GM18951 (cell line): ENCODE measurements around the gene SLC1A3.

ENCODE experiments used
- POLR2A ChIP-seq: IDR thresholded peaks from 4 replicates; pipeline ENCODE4 v1.6.1; 2011; ENCODE audit warnings: mild to moderate bottlenecking; ENCODE audit not compliant: insufficient read length, insufficient read depth; ENCODE audit errors: extremely low read depth
- in situ Hi-C: fragments of 300-500 bp; cut with MboI; formaldehyde crosslinking; loops from one replicate; pipeline ENCODE4 v1.12.0; 2022; ENCODE audit warnings: low sequenced_read_pairs, mixed read lengths, inconsistent platforms; ENCODE audit not compliant: unreplicated experiment

The SLC1A3 gene

GRCh38 chr5:36607838-36608783 is 1.7 kb downstream of the SLC1A3 start:
- in situ Hi-C loops: no loop called here
- no peak for TF ChIP-seq POLR2A

GRCh38 chr5:36610621-36611020 is 4.2 kb downstream of the SLC1A3 start:
- no peak for TF ChIP-seq POLR2A
- in situ Hi-C loops: no loop called here

DNA sequence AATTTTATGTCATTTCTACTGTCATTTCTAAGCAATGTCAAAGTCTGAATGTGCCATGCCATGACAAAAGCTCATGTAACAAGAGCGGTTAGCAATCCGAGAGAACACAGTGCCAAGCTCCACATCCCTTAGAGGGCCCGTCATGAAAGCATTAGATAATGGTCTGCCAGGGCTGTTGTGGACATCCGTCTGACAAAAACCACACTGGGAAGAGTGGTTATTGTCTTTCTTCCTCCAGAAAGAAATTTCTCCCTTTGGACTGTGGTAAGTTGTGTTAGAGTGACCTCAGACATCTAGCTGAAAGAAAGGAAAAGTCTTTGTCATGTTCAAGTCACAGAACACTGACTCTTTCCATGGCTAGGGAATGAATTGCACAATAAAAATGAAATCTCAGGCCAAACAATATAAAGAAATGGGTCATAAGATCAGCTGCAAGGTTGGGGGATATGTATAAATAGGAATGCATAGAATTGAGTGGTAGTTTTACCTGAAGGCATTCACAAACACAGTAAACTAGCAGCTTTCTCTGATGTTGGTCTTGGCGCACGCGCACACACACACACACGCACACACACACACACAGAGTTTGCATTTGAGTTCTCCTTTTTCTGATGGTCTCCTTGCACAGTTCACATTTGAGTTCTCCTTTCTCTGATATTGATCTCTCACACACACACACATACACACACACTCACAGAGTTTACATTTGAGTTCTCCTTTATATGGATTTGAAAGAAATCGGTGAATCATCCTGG is 5.3 kb downstream of the SLC1A3 start:
- in situ Hi-C loops: no loop called here
- TF ChIP-seq POLR2A: no peak

- in situ Hi-C loops: no loop called here
- no peak for TF ChIP-seq POLR2A
These were observed 6.8 kb downstream of the SLC1A3 start for GRCh38 chr5:36613241-36613640.

GRCh38 chr5:36613771-36614656 is 7.6 kb downstream of the SLC1A3 start:
- in situ Hi-C loops: no loop called here
- TF ChIP-seq POLR2A: no peak

GRCh38 chr5:36614657-36615308 is 8.4 kb downstream of the SLC1A3 start:
- in situ Hi-C loops: no loop called here
- no peak for TF ChIP-seq POLR2A

DNA sequence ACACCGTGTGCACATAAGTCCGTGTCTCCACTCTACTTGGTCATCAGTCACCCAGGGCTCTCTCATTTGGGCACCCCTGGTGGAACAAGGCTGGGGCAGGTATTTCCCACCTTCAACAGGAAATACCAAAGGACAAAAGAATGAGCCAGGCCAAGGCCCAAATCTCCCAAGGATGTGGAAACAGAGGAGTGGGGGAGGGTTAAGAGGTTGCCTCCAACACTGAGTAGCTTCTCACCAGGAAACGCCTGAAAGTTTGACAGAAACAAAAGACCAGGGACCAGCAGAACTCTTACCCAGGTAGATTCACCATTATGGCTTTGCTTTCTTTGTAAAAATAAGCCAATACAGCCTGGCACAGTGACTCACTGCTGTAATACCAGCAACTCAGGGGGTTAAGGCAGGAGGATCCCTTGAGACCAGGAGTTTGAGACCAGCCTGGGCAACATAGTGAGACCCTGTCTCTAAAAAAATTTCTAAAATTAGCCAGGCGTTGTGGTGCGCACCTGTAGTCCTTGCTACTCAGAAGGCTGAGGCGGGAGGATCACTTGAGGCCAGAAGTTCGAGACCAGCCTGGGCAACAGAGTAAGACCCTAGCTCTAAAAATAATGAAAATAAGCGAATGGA is 12.7 kb downstream of the SLC1A3 start:
- in situ Hi-C loops: no loop called here
- TF ChIP-seq POLR2A: no peak

GRCh38 chr5:36621985-36622384 is 15.6 kb downstream of the SLC1A3 start:
- TF ChIP-seq POLR2A: no peak
- in situ Hi-C loops: no loop called here

- in situ Hi-C loops: no loop called here
- TF ChIP-seq POLR2A: no peak
These were observed 17.4 kb downstream of the SLC1A3 start for GRCh38 chr5:36623832-36624231.

DNA sequence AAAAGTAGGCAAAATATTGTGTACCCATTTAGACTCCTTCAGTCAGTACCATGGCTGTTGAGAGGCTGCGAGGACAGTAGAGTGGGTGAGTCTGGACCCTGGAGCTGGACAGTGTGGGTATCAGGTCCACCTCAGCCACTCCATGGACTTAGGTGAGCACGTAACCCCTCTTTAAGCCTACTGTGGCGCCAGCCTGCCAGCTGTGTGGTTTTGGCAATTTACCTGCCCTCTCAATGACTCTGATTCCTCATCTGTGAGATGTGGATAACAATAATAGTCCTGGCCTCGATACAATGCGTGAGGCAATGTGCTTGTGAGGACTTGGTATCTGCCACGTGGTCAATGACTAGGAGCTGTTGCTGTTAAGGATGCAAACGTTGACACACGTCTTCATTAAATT is 17.9 kb downstream of the SLC1A3 start:
- in situ Hi-C loops: no loop called here
- no peak for TF ChIP-seq POLR2A

- in situ Hi-C loops: no loop called here
- TF ChIP-seq POLR2A: no peak
These were observed 22.3 kb downstream of the SLC1A3 start for GRCh38 chr5:36628695-36629094.

GRCh38 chr5:36629729-36630128 is 23.3 kb downstream of the SLC1A3 start:
- in situ Hi-C loops: no loop called here
- no peak for TF ChIP-seq POLR2A
